ENCODE measurements around the gene A2M. TPM values are rescaled to one million over a fixed set of nuclear protein-coding genes. Genes with fewer than 3 reads are reported as not detected.

A2M gene
- polyA plus RNA-seq, 2 of the 4 experiments (the other 2 are of a cell fraction) = not detected

- TF ChIP-seq, protein P1, sequence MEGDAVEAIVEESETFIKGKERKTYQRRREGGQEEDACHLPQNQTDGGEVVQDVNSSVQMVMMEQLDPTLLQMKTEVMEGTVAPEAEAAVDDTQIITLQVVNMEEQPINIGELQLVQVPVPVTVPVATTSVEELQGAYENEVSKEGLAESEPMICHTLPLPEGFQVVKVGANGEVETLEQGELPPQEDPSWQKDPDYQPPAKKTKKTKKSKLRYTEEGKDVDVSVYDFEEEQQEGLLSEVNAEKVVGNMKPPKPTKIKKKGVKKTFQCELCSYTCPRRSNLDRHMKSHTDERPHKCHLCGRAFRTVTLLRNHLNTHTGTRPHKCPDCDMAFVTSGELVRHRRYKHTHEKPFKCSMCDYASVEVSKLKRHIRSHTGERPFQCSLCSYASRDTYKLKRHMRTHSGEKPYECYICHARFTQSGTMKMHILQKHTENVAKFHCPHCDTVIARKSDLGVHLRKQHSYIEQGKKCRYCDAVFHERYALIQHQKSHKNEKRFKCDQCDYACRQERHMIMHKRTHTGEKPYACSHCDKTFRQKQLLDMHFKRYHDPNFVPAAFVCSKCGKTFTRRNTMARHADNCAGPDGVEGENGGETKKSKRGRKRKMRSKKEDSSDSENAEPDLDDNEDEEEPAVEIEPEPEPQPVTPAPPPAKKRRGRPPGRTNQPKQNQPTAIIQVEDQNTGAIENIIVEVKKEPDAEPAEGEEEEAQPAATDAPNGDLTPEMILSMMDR (IDR thresholded peaks at IDR 0.05) = no peak
Measured at GRCh38 chr12:9122091-9122609, 6.4 kb upstream of the A2M start (continued).

DNA sequence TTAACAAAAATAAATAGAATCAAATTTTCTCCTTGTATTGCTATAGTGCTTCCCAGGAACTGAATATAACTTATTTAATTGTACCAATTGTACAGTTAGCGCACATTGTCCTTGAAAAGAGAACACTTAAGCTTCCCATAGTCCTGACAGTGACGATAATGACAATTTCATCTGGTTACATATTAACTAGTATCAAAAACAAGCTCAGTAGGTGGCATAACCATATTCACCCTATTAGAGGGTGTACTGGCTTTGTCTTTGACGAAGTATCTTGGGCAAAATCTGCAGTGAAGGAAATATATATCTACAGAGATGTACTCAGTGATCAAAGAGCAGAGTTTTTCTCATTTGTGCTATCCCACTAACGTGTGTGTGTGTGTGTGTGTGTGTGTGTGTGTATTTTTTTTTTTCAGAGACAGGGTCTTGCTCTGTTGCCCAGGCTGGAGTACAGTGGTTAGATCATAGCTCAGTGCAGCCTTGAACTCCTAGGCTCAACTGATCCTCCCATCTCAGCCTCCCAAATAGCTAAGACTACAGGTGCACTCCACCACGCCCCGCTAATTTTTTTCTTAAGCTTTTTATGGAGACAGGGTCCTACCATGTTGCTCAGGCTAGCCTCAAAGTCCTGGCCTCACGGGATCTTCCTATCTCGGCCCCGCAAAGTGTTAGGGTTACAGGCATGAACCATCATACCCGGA, 4.9 kb upstream of the A2M start:
- FAIRE-seq (no peak), DNase-seq (ENCODE audit: low read depth in 1 of 2, low spot score in 1 of 2) (no peak), ATAC-seq (no peak)
- Histone ChIP-seq H3K4me3 (no peak overlapping the region), H3K9me3 (no peaks in the 10 kb centered on the region), H3K27ac (no peak overlapping the region), H3K4me2 (no peak overlapping the region), H3K4me1 (no peaks in the 10 kb centered on the region)
- 31% methylated on average over 10 of the region's 10 CpGs for WGBS (ENCODE audit: missing lambda C conversion rate)
- CTCF ChIA-PET = interaction anchor here (0.6 kb wide), 1 partner anchor 171 kb away, joined by 3 read pairs; the partner anchor contains the start of gene M6PR
- TF ChIP-seq TP53 (CRISPR knock-in tag; IDR thresholded peaks at IDR 0.05) (no peak), ATOH8 (CRISPR knock-in tag; IDR thresholded peaks at IDR 0.05; ENCODE audit: low read depth) (no peak), KDM5A (IDR thresholded peaks at IDR 0.05) (no peak), USF2 (IDR thresholded peaks at IDR 0.05) (no peak), HOXB5 (CRISPR knock-in tag; IDR thresholded peaks at IDR 0.05) (no peak), CBX8 (IDR thresholded peaks at IDR 0.05) (no peak), BHLHE40 (IDR thresholded peaks at IDR 0.05; ENCODE audit: low read depth, low read length) (no peak), BCL3 (IDR thresholded peaks at IDR 0.05) (no peak), RFX5 (IDR thresholded peaks at IDR 0.05) (no peak), KDM1A (IDR thresholded peaks at IDR 0.05; ENCODE audit: low read depth) (no peak), ZFP36 (IDR thresholded peaks at IDR 0.05; ENCODE audit: borderline replicate concordance, partially characterized antibody) (no peak), EHMT2 (IDR thresholded peaks at IDR 0.05; ENCODE audit: low read depth) (no peak)
- POLR2A ChIA-PET = no interaction called here

DNA sequence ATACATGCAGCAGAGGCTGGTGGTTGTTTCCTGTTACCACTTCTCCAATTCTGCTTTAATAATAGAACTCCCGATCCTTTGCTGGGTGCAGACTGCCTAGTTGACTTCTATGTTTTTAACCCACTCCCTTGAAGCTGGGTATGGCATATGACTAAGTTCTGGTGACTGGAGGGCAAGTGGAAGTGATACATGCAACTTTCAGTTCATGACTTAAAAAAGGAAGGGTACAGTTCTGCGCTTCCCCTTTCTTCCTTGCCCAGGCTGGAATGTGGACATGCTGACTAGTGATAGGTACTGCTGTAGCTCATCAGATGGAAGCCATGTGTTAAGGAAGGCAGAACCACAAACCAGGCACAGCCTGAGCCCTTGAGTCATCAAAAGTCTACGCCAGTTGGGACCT, 2.4 kb upstream of the A2M start:
- ChIA-PET CTCF (interaction anchor here (1.2 kb wide), 1 partner anchor 9 kb away, joined by 3 read pairs; no protein-coding TSS in a partner anchor), POLR2A (no interaction called here)
- Histone ChIP-seq H3K9me3 (no peaks in the 10 kb centered on the region), H3K4me3 (no peak overlapping the region), H3K4me2 (no peak overlapping the region), H3K4me1 (no peaks in the 10 kb centered on the region), H3K27ac (no peak overlapping the region)
- DNase-seq (ENCODE audit: low read depth in 1 of 2, low spot score in 1 of 2) (no peak), ATAC-seq (no peak), FAIRE-seq (no peak)
- WGBS (ENCODE audit: missing lambda C conversion rate) = 14% methylated on average over 3 of the region's 3 CpGs
- no peak for TF ChIP-seq FOSL2 (IDR thresholded peaks at IDR 0.05)
- TF ChIP-seq FOSL2 (CRISPR knock-in tag; IDR thresholded peaks at IDR 0.05) = no peak

DNA sequence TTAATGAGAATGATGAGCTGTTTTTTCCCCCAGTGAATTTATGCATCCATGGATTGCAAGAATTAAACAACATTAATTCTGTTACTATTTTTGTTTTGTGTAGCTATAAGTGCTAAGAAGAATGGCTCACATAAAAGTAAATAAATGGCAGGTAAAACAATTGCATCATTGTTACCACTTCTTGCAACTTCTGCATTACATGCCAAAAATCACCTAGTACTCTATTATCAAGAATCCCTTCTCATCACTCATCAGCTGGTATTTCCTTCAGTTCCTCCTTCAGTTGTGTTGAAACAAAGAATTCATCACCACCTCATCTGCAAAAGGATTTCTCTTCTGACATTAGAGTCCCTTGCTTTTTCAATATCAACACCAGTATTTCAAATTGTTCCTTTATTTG, 773 bp downstream of the A2M start:
- no peaks in the 10 kb centered on the region for H3K9me3 ChIP-seq
- no peak for DNase-seq (ENCODE audit: low read depth in 1 of 2, low spot score in 1 of 2)
- ChIA-PET POLR2A (no interaction called here), CTCF (no interaction called here)
- no peak overlapping the region for H3K4me2 ChIP-seq
- H3K4me3 ChIP-seq = no peak overlapping the region
- H3K4me1 ChIP-seq = no peaks in the 10 kb centered on the region
- no peak for ATAC-seq
- H3K27ac ChIP-seq = no peak overlapping the region
- FAIRE-seq = no peak
- TF ChIP-seq SMC3 (IDR thresholded peaks at IDR 0.05) (no peak), EHMT2 (IDR thresholded peaks at IDR 0.05; ENCODE audit: low read depth) (no peak), FOSL2 (IDR thresholded peaks at IDR 0.05) (no peak), FOSL2 (CRISPR knock-in tag; IDR thresholded peaks at IDR 0.05) (no peak), POLR2AphosphoS2 (conservative IDR thresholded peaks at IDR 0.05; ENCODE audit: low read length) (no peak), TFCP2L1 (CRISPR knock-in tag; IDR thresholded peaks at IDR 0.05) (no peak), ELK1 (IDR thresholded peaks at IDR 0.05; ENCODE audit: low read depth, low read length) (no peak), RARB (CRISPR knock-in tag; IDR thresholded peaks at IDR 0.05) (no peak), EHF (CRISPR knock-in tag; IDR thresholded peaks at IDR 0.05) (no peak), CBX8 (IDR thresholded peaks at IDR 0.05) (no peak), HDAC2 (IDR thresholded peaks at IDR 0.05) (no peak), RAD21 (conservative IDR thresholded peaks at IDR 0.05 in 1 of 2, IDR thresholded peaks at IDR 0.05 in 1 of 2) (no peak), GATA3 (IDR thresholded peaks at IDR 0.05; ENCODE audit: borderline replicate concordance) (no peak)
- TF ChIP-seq, protein P2, sequence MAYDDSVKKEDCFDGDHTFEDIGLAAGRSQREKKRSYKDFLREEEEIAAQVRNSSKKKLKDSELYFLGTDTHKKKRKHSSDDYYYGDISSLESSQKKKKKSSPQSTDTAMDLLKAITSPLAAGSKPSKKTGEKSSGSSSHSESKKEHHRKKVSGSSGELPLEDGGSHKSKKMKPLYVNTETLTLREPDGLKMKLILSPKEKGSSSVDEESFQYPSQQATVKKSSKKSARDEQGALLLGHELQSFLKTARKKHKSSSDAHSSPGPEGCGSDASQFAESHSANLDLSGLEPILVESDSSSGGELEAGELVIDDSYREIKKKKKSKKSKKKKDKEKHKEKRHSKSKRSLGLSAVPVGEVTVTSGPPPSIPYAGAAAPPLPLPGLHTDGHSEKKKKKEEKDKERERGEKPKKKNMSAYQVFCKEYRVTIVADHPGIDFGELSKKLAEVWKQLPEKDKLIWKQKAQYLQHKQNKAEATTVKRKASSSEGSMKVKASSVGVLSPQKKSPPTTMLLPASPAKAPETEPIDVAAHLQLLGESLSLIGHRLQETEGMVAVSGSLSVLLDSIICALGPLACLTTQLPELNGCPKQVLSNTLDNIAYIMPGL (CRISPR knock-in tag; IDR thresholded peaks at IDR 0.05; ENCODE audit: borderline replicate concordance) = no peak
